ENCODE data around the gene CCNJ.
A peak's percentile ranks its signal among the peaks of the same experiment; 100 is the strongest.

The CCNJ gene

GRCh38 chr10:96022739-96023138, 20.6 kb upstream of the CCNJ start:
- no peak for DNase-seq (ENCODE audit: low read depth)
- no peak overlapping the region for H3K4me3 ChIP-seq (ENCODE audit: low read depth, low read length)
- no peak for TF ChIP-seq CTCF (IDR thresholded peaks at IDR 0.05; ENCODE audit: low read depth, low read length, missing control alignments)

DNA sequence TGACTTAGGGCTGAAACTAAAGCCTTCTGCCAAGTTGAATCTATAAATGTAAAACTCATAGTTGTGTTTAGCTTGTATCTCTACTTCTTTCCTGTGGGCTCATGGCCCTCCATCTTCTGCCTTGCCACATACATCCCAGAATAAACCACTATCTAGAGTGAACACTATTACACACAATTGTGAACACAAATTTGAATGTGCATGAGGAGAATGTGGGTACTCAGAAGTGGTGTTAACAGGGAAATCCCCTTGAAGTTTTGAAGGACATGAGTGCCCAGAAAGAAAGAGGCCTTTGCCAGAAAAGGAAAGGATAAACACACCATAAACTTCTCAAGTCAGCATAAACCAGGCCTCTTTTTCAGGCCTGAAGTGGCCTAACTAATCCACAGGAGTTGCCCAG, 20.2 kb upstream of the CCNJ start:
- TF ChIP-seq CTCF (IDR thresholded peaks at IDR 0.05; ENCODE audit: low read depth, low read length, missing control alignments) = no peak
- H3K4me3 ChIP-seq (ENCODE audit: low read depth, low read length) = no peak overlapping the region
- DNase-seq (ENCODE audit: low read depth) = no peak

GRCh38 chr10:96025566-96025965, 17.8 kb upstream of the CCNJ start:
- no peak for DNase-seq (ENCODE audit: low read depth)
- peak; percentile 67 for TF ChIP-seq CTCF (IDR thresholded peaks at IDR 0.05; ENCODE audit: low read depth, low read length, missing control alignments)
- no peak overlapping the region for H3K4me3 ChIP-seq (ENCODE audit: low read depth, low read length)

- TF ChIP-seq CTCF (IDR thresholded peaks at IDR 0.05; ENCODE audit: low read depth, low read length, missing control alignments) = no peak
- no peak overlapping the region for H3K4me3 ChIP-seq (ENCODE audit: low read depth, low read length)
These were observed 8.8 kb upstream of the CCNJ start for GRCh38 chr10:96034625-96035024.

GRCh38 chr10:96038476-96039387, 4.7 kb upstream of the CCNJ start:
- no peak for TF ChIP-seq CTCF (IDR thresholded peaks at IDR 0.05; ENCODE audit: low read depth, low read length, missing control alignments)
- DNase-seq (ENCODE audit: low read depth) = no peak
- no peak overlapping the region for H3K4me3 ChIP-seq (ENCODE audit: low read depth, low read length)

More at GRCh38 chr10:96034625-96035024, 8.8 kb upstream of the CCNJ start:
- DNase-seq (ENCODE audit: low read depth) = no peak

DNA sequence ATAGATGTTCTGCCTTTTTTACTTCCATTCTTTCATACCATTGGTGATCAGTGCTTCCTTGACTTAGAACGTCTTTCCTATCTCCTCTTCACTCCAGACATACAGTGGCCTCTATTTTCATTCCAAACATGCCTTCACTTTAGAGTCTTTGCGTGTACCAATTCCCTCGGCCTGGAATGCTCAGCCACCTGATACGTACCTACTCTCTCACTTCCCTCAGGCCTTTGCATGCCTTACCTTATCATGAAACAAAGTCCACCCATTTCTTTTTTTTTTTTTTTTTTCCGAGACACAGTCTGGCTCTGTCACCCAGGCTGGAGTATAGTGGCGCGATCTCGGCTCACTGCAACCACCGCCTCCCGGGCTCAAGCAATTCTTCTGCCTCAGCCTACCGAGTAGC, 2.2 kb upstream of the CCNJ start:
- H3K4me3 ChIP-seq (ENCODE audit: low read depth, low read length) = no peak overlapping the region
- TF ChIP-seq CTCF (IDR thresholded peaks at IDR 0.05; ENCODE audit: low read depth, low read length, missing control alignments) = no peak
- DNase-seq (ENCODE audit: low read depth) = no peak
